SK-N-SH treated with all-trans-retinoic acid at 6 μM for 48 hours (cell line): ENCODE measurements around the gene ALDH3A1.

Experiments
- ARNTL ChIP-seq: fragments of 450-650 bp; formaldehyde crosslinking; IDR thresholded peaks from 2 replicates; pipeline ENCODE4 v1.5.0; 2020; ENCODE audit warnings: low read depth, mild to moderate bottlenecking, moderate library complexity, borderline replicate concordance
- CSDC2 ChIP-seq: fragments of 250-450 bp; sonication (Bioruptor Pico); IDR thresholded peaks from 2 replicates; pipeline ENCODE4 v1.5.0; 2020; ENCODE audit warnings: mild to moderate bottlenecking, moderate library complexity
- CSRNP3 ChIP-seq: fragments of 250-450 bp; sonication (Bioruptor Pico); IDR thresholded peaks from 2 replicates; pipeline ENCODE4 v1.5.1; 2021; ENCODE audit warnings: mild to moderate bottlenecking, moderate library complexity
- PPARA ChIP-seq: fragments of 250-450 bp; sonication (Bioruptor Pico); IDR thresholded peaks from 2 replicates; pipeline ENCODE4 v1.5.0; 2020; ENCODE audit warnings: mild to moderate bottlenecking, borderline replicate concordance
- RARB ChIP-seq: fragments of 250-450 bp; sonication (Bioruptor Pico); IDR thresholded peaks from 2 replicates; pipeline ENCODE4 v1.8.0; 2021; ENCODE audit warnings: mild to moderate bottlenecking, moderate library complexity
- TCF4 ChIP-seq: fragments of 250-450 bp; sonication (Bioruptor Pico); IDR thresholded peaks from 2 replicates; pipeline ENCODE4 v1.8.0; 2021; ENCODE audit warnings: mild to moderate bottlenecking, moderate library complexity, borderline replicate concordance
- TOX ChIP-seq: fragments of 250-450 bp; sonication (Bioruptor Pico); IDR thresholded peaks from 2 replicates; pipeline ENCODE4 v1.8.0; 2021; ENCODE audit warnings: mild to moderate bottlenecking, moderate library complexity, borderline replicate concordance
- TSHZ2 ChIP-seq: fragments of 250-450 bp; sonication (Bioruptor Pico); IDR thresholded peaks from 2 replicates; pipeline ENCODE4 v1.5.0; 2020; ENCODE audit warnings: mild to moderate bottlenecking, moderate library complexity
- ZC3H10 ChIP-seq: fragments of 250-450 bp; sonication (Bioruptor Pico); IDR thresholded peaks from 2 replicates; pipeline ENCODE4 v1.5.1; 2021; ENCODE audit warnings: mild to moderate bottlenecking, moderate library complexity
- ZFP3 ChIP-seq: fragments of 250-450 bp; sonication (Bioruptor Pico); IDR thresholded peaks from 2 replicates; pipeline ENCODE4 v1.5.0; 2020; ENCODE audit warnings: mild to moderate bottlenecking, moderate library complexity
- ZFP30 ChIP-seq: fragments of 450-650 bp; formaldehyde crosslinking; IDR thresholded peaks from 2 replicates; pipeline ENCODE4 v1.5.0; 2022; ENCODE audit warnings: mild to moderate bottlenecking, moderate library complexity
- ZNF8 ChIP-seq: fragments of 450-650 bp; formaldehyde crosslinking; IDR thresholded peaks from 2 replicates; pipeline ENCODE4 v1.5.0; 2020; ENCODE audit warnings: mild to moderate bottlenecking, moderate library complexity

DNA sequence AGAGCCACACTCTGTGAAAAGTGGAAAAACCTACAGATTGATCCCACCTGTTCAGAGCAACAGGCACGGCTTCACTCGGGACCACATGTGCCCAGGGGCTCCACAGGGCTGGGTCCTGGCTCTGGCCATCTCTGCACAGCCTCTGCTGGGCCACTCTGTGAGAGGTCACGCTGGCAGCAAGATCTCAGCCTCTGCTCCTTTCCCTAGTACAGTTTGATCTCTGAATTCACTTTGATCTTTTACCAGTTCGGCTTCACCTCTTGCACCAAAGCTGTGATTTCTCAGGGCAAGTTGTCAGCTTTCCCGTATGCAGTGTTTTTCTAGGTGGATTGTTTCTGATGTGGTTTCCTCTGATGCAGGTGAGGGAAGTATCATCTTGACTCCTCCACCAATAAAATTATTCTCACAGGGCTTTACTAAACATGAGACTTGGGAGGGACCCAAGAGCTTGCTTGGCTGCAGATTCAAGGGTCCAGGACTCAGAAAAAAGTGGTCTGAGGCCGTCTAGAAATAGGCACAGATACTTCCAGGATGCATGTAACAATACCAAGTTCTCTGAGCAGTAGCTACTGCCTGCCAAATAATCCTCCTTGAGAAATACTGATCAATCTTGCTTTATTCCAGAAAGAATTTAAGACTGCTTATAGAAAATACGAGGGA is 24.0 kb upstream of the ALDH3A1 start:
- TF ChIP-seq ARNTL (CRISPR knock-in tag) (no peak), PPARA (CRISPR knock-in tag) (no peak), TOX (CRISPR knock-in tag) (no peak), ZFP30 (CRISPR knock-in tag) (no peak), TSHZ2 (CRISPR knock-in tag) (no peak), CSDC2 (no peak), ZC3H10 (no peak), RARB (CRISPR knock-in tag) (no peak), ZNF8 (no peak), ZFP3 (CRISPR knock-in tag) (no peak), CSRNP3 (CRISPR knock-in tag) (no peak), TCF4 (no peak)
